ENCODE data around the gene VPS37C. TPM values are rescaled to one million over a fixed set of nuclear protein-coding genes. Genes with fewer than 3 reads are reported as not detected.

VPS37C gene
- polyA plus RNA-seq, 6 donors from 2014 or later: 1.0 to 4.6 (median 2.4) TPM

GRCh38 chr11:61133145-61133544 lies 28.1 kb downstream of the VPS37C start:
- Mint-ChIP-seq H3K4me3 (no peak overlapping the region), H3K27me3 (no peaks in the 10 kb centered on the region), H3K36me3 (peaks cover 14 to 17% of the 10 kb centered on the region in 2 donors), H3K27ac (peak overlapping the region in 3 of 6 donors; percentile 19 to 98 (median 83)), H3K4me1 (peaks cover 9 to 10% (median 9%) of the 10 kb centered on the region in 3 donors), H3K9me3 (no peaks in the 10 kb centered on the region)
- no peak for DNase-seq
- ATAC-seq (ENCODE audit: low read depth in 2 of 2): no peak

GRCh38 chr11:61132646-61133045 lies 28.6 kb downstream of the VPS37C start:
- H3K27me3 Mint-ChIP-seq: no peaks in the 10 kb centered on the region
- peaks cover 10 to 12% of the 10 kb centered on the region in 2 donors for H3K36me3 Mint-ChIP-seq
- ATAC-seq (ENCODE audit: low read depth in 2 of 2) (no peak), DNase-seq (no peak)
- H3K4me3 Mint-ChIP-seq: no peak overlapping the region
- H3K4me1 Mint-ChIP-seq: peaks cover 7 to 9% (median 9%) of the 10 kb centered on the region in 3 donors
- H3K9me3 Mint-ChIP-seq: no peaks in the 10 kb centered on the region
- H3K27ac Mint-ChIP-seq: peak overlapping the region in 1 of 6 donors; percentile 19

GRCh38 chr11:61131998-61132555 lies 29.1 kb downstream of the VPS37C start:
- Mint-ChIP-seq H3K4me3 (no peak overlapping the region), H3K27ac (no peak overlapping the region), H3K27me3 (no peaks in the 10 kb centered on the region), H3K4me1 (peaks cover 5 to 9% (median 9%) of the 10 kb centered on the region in 3 donors), H3K9me3 (no peaks in the 10 kb centered on the region), H3K36me3 (peaks cover 4 to 8% of the 10 kb centered on the region in 2 donors)
- no peak for ATAC-seq (ENCODE audit: low read depth in 2 of 2)
- no peak for DNase-seq

- DNase-seq (no peak), ATAC-seq (ENCODE audit: low read depth in 2 of 2) (no peak)
- no peaks in the 10 kb centered on the region for H3K27me3 Mint-ChIP-seq
- H3K4me1 Mint-ChIP-seq: peaks cover 5 to 9% (median 9%) of the 10 kb centered on the region in 3 donors
- no peaks in the 10 kb centered on the region for H3K9me3 Mint-ChIP-seq
- peaks cover 0 to 3% of the 10 kb centered on the region in 2 donors for H3K36me3 Mint-ChIP-seq
- H3K27ac Mint-ChIP-seq: no peak overlapping the region
- H3K4me3 Mint-ChIP-seq: peak overlapping the region in 1 of 8 donors; percentile 25
These were observed 29.6 kb downstream of the VPS37C start for GRCh38 chr11:61131586-61131985.

- Mint-ChIP-seq H3K36me3 (no peaks in the 10 kb centered on the region), H3K4me3 (peak overlapping the region in 1 of 8 donors; percentile 25), H3K9me3 (no peaks in the 10 kb centered on the region), H3K27me3 (no peaks in the 10 kb centered on the region), H3K27ac (no peak overlapping the region), H3K4me1 (peaks cover 5 to 9% (median 9%) of the 10 kb centered on the region in 3 donors)
- no peak for DNase-seq
- no peak for ATAC-seq (ENCODE audit: low read depth in 2 of 2)
These were observed 30.0 kb downstream of the VPS37C start for GRCh38 chr11:61131186-61131585.

- Mint-ChIP-seq H3K4me1 (peaks cover 5 to 9% (median 9%) of the 10 kb centered on the region in 3 donors), H3K36me3 (no peaks in the 10 kb centered on the region), H3K27me3 (no peaks in the 10 kb centered on the region), H3K4me3 (no peak overlapping the region), H3K9me3 (no peaks in the 10 kb centered on the region), H3K27ac (peak overlapping the region in 3 of 6 donors; percentile 4 to 67 (median 42))
- DNase-seq (peak; percentile 83), ATAC-seq (ENCODE audit: low read depth in 2 of 2) (peak; percentile 97 to 98)
These were observed 31.3 kb downstream of the VPS37C start for GRCh38 chr11:61129639-61130523.

- H3K4me1 Mint-ChIP-seq: peaks cover 5 to 15% (median 9%) of the 10 kb centered on the region in 3 donors
- no peak for ATAC-seq (ENCODE audit: low read depth in 2 of 2)
- no peak for DNase-seq
- H3K9me3 Mint-ChIP-seq: no peaks in the 10 kb centered on the region
- peak overlapping the region in 2 of 6 donors; percentile 47 to 66 for H3K27ac Mint-ChIP-seq
- no peaks in the 10 kb centered on the region for H3K27me3 Mint-ChIP-seq
- H3K4me3 Mint-ChIP-seq: no peak overlapping the region
- no peaks in the 10 kb centered on the region for H3K36me3 Mint-ChIP-seq
These were observed 32.1 kb downstream of the VPS37C start for GRCh38 chr11:61128947-61129638.

GRCh38 chr11:61127991-61128390 lies 33.2 kb downstream of the VPS37C start:
- H3K4me3 Mint-ChIP-seq: no peak overlapping the region
- no peaks in the 10 kb centered on the region for H3K9me3 Mint-ChIP-seq
- ATAC-seq (ENCODE audit: low read depth in 2 of 2) (no peak), DNase-seq (no peak)
- peaks cover 7 to 21% (median 12%) of the 10 kb centered on the region in 3 donors for H3K4me1 Mint-ChIP-seq
- no peaks in the 10 kb centered on the region for H3K36me3 Mint-ChIP-seq
- no peaks in the 10 kb centered on the region for H3K27me3 Mint-ChIP-seq
- H3K27ac Mint-ChIP-seq: no peak overlapping the region

GRCh38 chr11:61126256-61126655 lies 35.0 kb downstream of the VPS37C start:
- peaks cover 13 to 30% (median 17%) of the 10 kb centered on the region in 3 donors for H3K4me1 Mint-ChIP-seq

GRCh38 chr11:61125310-61125684 lies 35.9 kb downstream of the VPS37C start:
- no peaks in the 10 kb centered on the region for H3K9me3 Mint-ChIP-seq
- H3K4me3 Mint-ChIP-seq: no peak overlapping the region
- peak overlapping the region in 1 of 6 donors; percentile 87 for H3K27ac Mint-ChIP-seq
- no peak for ATAC-seq (ENCODE audit: low read depth in 2 of 2)
- H3K4me1 Mint-ChIP-seq: peaks cover 14 to 29% (median 17%) of the 10 kb centered on the region in 3 donors
- H3K27me3 Mint-ChIP-seq: no peaks in the 10 kb centered on the region
- H3K36me3 Mint-ChIP-seq: no peaks in the 10 kb centered on the region
- no peak for DNase-seq

More at GRCh38 chr11:61126256-61126655, 35.0 kb downstream of the VPS37C start:
- DNase-seq (no peak), ATAC-seq (ENCODE audit: low read depth in 2 of 2) (no peak)
- Mint-ChIP-seq H3K9me3 (no peaks in the 10 kb centered on the region), H3K4me3 (no peak overlapping the region), H3K27ac (peak overlapping the region in 2 of 6 donors; percentile 38 to 86), H3K27me3 (no peaks in the 10 kb centered on the region), H3K36me3 (no peaks in the 10 kb centered on the region)

- H3K4me3 Mint-ChIP-seq: peak overlapping the region in 1 of 8 donors; percentile 40
- peaks cover 16 to 29% (median 16%) of the 10 kb centered on the region in 3 donors for H3K4me1 Mint-ChIP-seq
- no peak for ATAC-seq (ENCODE audit: low read depth in 2 of 2)
These were observed 36.5 kb downstream of the VPS37C start for GRCh38 chr11:61124574-61125309.

GRCh38 chr11:61123775-61124571 lies 37.3 kb downstream of the VPS37C start:
- Mint-ChIP-seq H3K27ac (peak overlapping the region in 2 of 6 donors; percentile 26 to 37), H3K4me3 (no peak overlapping the region), H3K4me1 (peaks cover 14 to 34% (median 20%) of the 10 kb centered on the region in 3 donors), H3K36me3 (no peaks in the 10 kb centered on the region), H3K27me3 (no peaks in the 10 kb centered on the region), H3K9me3 (no peaks in the 10 kb centered on the region)
- DNase-seq (no peak), ATAC-seq (ENCODE audit: low read depth in 2 of 2) (no peak)

More at GRCh38 chr11:61124574-61125309, 36.5 kb downstream of the VPS37C start:
- no peaks in the 10 kb centered on the region for H3K9me3 Mint-ChIP-seq
- no peaks in the 10 kb centered on the region for H3K36me3 Mint-ChIP-seq
- H3K27me3 Mint-ChIP-seq: no peaks in the 10 kb centered on the region
- no peak for DNase-seq
- peak overlapping the region in 1 of 6 donors; percentile 28 for H3K27ac Mint-ChIP-seq

All from naive B cell (primary cell).